ENCODE measurements around the gene IMP3. TPM values are rescaled to one million over a fixed set of nuclear protein-coding genes. Genes with fewer than 3 reads are reported as not detected.
A peak's percentile ranks its signal among the peaks of the same experiment; 100 is the strongest.

Gene IMP3
- total and polyA plus RNA-seq, 9 of the 15 experiments (the other 6 are each of a cell fraction or from before 2014, with no cell fraction given), result 14.5 to 160 (median 74.4) TPM

DNA sequence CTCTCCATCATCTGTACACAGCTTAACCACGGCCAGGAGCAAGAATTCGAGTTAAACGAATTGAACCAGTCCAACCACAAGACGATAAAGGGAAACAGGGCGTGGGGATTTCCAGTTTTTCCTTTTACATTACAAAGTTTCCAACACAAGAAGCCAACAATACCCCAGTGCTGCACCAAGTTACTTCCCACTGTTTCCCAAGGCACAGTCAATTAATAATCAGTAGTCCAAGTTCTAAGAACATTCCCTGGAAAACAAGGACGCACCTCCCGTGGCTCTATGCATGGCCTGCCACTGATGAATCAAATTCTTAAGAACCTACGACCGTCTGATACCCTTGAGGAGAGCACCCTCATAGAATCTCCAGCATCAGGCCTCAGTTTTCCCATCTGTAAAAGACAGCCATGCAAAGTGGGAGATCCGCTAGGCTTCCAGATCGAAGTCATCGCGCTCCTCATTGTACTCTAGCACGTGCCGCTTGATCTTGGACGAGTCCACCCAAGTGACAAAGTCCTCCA is 774 bp downstream of the IMP3 start (continued):
- TF ChIP-seq, protein P1, sequence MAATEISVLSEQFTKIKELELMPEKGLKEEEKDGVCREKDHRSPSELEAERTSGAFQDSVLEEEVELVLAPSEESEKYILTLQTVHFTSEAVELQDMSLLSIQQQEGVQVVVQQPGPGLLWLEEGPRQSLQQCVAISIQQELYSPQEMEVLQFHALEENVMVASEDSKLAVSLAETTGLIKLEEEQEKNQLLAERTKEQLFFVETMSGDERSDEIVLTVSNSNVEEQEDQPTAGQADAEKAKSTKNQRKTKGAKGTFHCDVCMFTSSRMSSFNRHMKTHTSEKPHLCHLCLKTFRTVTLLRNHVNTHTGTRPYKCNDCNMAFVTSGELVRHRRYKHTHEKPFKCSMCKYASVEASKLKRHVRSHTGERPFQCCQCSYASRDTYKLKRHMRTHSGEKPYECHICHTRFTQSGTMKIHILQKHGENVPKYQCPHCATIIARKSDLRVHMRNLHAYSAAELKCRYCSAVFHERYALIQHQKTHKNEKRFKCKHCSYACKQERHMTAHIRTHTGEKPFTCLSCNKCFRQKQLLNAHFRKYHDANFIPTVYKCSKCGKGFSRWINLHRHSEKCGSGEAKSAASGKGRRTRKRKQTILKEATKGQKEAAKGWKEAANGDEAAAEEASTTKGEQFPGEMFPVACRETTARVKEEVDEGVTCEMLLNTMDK (IDR thresholded peaks at IDR 0.05; ENCODE audit: borderline replicate concordance, insufficient read depth, low read depth, low read length, poor library complexity, severe bottlenecking), result no peak
- TF ChIP-seq CHD1 (IDR thresholded peaks at IDR 0.05; ENCODE audit: low read length) (peak; percentile 5), FOXK1 (CRISPR knock-in tag; IDR thresholded peaks at IDR 0.05; ENCODE audit: borderline replicate concordance) (peak; percentile 42; the same call in 1 of the 2 replicates), NCOR1 (IDR thresholded peaks at IDR 0.05) (no peak), MXI1 (IDR thresholded peaks at IDR 0.05; ENCODE audit: low read depth, low read length) (peak; percentile 63; the same call in 1 of the 2 replicates), SOX6 (IDR thresholded peaks at IDR 0.05) (0 out of 2 replicates have a peak, but pooled peaks have one; percentile 6), ZNF507 (tag; conservative IDR thresholded peaks at IDR 0.05) (no peak), FOSL1 (tag; conservative IDR thresholded peaks at IDR 0.05) (0 out of 2 replicates have a peak, but pooled peaks have one; percentile 23), PHF20 (IDR thresholded peaks at IDR 0.05; ENCODE audit: partially characterized antibody) (no peak), KAT7 (CRISPR knock-in tag; IDR thresholded peaks at IDR 0.05; ENCODE audit: borderline replicate concordance) (no peak), RBM39 (optimal IDR thresholded peaks at IDR 0.05; ENCODE audit: low read depth, low read length) (no peak), ZNF764 (CRISPR knock-in tag; IDR thresholded peaks at IDR 0.05; ENCODE audit: low read depth) (no peak), CREB1 (IDR thresholded peaks at IDR 0.05) (no peak), CREB1 (CRISPR knock-in tag; IDR thresholded peaks at IDR 0.05) (no peak), ZNF121 (CRISPR knock-in tag; conservative IDR thresholded peaks at IDR 0.05) (peak; percentile 15; the same call in 1 of the 2 replicates), CBFB (CRISPR knock-in tag; IDR thresholded peaks at IDR 0.05) (no peak), DACH1 (IDR thresholded peaks at IDR 0.05; ENCODE audit: partially characterized antibody) (no peak), ZNF431 (CRISPR knock-in tag; IDR thresholded peaks at IDR 0.05) (no peak), ZNF707 (CRISPR knock-in tag; conservative IDR thresholded peaks at IDR 0.05) (no peak), CHCHD3 (CRISPR knock-in tag; IDR thresholded peaks at IDR 0.05) (no peak), BHLHE40 (IDR thresholded peaks at IDR 0.05; ENCODE audit: low read length) (peak; percentile 86), POLR2B (IDR thresholded peaks at IDR 0.05; ENCODE audit: low read depth, partially characterized antibody) (no peak), NFATC3 (IDR thresholded peaks at IDR 0.05) (peak; percentile 63; the same call in 1 of the 2 replicates)
- TF ChIP-seq, protein P2, sequence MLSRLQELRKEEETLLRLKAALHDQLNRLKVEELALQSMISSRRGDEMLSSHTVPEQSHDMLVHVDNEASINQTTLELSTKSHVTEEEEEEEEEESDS (CRISPR knock-in tag; IDR thresholded peaks at IDR 0.05), result no peak
- TF ChIP-seq, protein P3, sequence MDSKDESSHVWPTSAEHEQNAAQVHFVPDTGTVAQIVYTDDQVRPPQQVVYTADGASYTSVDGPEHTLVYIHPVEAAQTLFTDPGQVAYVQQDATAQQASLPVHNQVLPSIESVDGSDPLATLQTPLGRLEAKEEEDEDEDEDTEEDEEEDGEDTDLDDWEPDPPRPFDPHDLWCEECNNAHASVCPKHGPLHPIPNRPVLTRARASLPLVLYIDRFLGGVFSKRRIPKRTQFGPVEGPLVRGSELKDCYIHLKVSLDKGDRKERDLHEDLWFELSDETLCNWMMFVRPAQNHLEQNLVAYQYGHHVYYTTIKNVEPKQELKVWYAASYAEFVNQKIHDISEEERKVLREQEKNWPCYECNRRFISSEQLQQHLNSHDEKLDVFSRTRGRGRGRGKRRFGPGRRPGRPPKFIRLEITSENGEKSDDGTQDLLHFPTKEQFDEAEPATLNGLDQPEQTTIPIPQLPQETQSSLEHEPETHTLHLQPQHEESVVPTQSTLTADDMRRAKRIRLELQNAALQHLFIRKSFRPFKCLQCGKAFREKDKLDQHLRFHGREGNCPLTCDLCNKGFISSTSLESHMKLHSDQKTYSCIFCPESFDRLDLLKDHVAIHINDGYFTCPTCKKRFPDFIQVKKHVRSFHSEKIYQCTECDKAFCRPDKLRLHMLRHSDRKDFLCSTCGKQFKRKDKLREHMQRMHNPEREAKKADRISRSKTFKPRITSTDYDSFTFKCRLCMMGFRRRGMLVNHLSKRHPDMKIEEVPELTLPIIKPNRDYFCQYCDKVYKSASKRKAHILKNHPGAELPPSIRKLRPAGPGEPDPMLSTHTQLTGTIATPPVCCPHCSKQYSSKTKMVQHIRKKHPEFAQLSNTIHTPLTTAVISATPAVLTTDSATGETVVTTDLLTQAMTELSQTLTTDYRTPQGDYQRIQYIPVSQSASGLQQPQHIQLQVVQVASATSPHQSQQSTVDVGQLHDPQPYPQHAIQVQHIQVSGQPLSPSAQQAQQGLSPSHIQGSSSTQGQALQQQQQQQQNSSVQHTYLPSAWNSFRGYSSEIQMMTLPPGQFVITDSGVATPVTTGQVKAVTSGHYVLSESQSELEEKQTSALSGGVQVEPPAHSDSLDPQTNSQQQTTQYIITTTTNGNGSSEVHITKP (IDR thresholded peaks at IDR 0.05; ENCODE audit: partially characterized antibody), result peak; percentile 45
